Cardiac muscle cell (in vitro differentiated cells and primary cell): ENCODE measurements around the gene PRKCD. TPM values are rescaled to one million over a fixed set of nuclear protein-coding genes. Genes with fewer than 3 reads are reported as not detected.
A peak's percentile ranks its signal among the peaks of the same experiment; 100 is the strongest.

Source experiments
- DNase-seq, 2 donors: peaks; one replicate each; pipeline versions ENCODE4 v3.0.0 to v3.0.0-alpha.2; 2010 to 2017; ENCODE audit warnings: low read depth in 1 of 2, low spot score in 1 of 2
- H3K27ac ChIP-seq: fragments of 200-600 bp; sonication (generic); 2 replicates; pipeline ENCODE4 v1.5.1; 2016
- H3K27me3 ChIP-seq: fragments of 200-600 bp; sonication (generic); 2 replicates; pipeline ENCODE4 v1.6.0; 2016; ENCODE audit warnings: control low read depth
- H3K36me3 ChIP-seq: fragments of 200-600 bp; sonication (generic); 2 replicates; pipeline ENCODE4 v1.5.1; 2016; ENCODE audit warnings: control low read depth
- H3K4me1 ChIP-seq: fragments of 200-600 bp; sonication (generic); 2 replicates; pipeline ENCODE4 v1.8.1; 2017; ENCODE audit warnings: low read depth, mild to moderate bottlenecking, mixed run types
- H3K4me3 ChIP-seq: fragments of 200-600 bp; sonication (generic); 2 replicates; pipeline ENCODE4 v1.5.1; 2016; ENCODE audit warnings: mild to moderate bottlenecking
- H3K9me3 ChIP-seq: fragments of 200-600 bp; sonication (generic); 2 replicates; pipeline ENCODE4 v1.5.1; 2017; ENCODE audit warnings: low read depth, mild to moderate bottlenecking, control low read depth
- polyA plus RNA-seq: library from polyadenylated mRNA; unstranded; fragments of >200 nt; fragmentation: Nextera tagmentation; extraction: Ambion mirVana; gene quantifications from 2 replicates; pipeline ENCODE4 v1.2.1, GENCODE V29; 2016
- total RNA-seq: library from RNA; depleted of rRNA; stranded (reverse); fragments of >200 nt; gene quantifications from 2 replicates; pipeline ENCODE4 v1.2.3, GENCODE V29; 2016
- TF ChIP-seq, protein P1 (sequence below): IDR thresholded peaks from 2 replicates; pipeline ENCODE4 v1.5.1; 2012; ENCODE audit warnings: low read depth, mild to moderate bottlenecking, low read length

PRKCD gene
- total and polyA plus RNA-seq, 2 experiments from 2014 or later: 1.3 to 3.9 TPM

DNA sequence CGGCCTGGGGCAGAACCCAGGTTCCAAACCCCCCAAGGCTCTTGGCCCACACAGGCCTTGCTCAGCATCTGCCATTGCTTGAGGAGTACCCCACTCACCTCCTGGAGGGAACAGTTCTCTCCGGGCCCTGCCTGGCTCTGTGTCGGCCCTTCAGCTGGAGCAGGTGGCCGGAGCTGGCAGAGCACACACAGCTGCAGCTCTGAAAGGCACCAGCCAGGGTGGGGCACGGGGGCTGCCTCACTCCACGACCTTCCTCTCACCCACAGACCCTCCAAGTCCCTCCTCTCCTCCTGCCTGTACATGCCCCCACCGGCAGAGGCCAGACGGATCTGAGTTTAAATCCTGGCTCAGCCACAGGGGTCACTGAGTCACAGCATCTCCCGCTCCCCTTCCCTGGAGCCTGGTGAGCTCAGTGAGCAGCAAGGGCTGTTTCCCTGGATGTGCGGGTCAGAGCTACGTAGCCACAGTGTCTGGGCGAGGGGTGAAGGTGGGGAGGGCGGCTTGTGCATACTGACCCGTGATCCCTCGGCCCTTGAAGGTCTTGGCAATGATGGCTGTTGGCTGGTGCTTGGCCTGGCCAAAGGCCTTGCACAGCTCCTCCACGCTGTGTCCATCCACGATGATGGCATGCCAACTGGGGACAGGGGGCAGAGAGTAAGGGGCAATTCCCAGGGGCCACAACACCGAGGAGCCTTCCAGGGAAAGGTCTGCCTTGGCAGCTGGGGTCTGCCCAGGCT is 71.8 kb downstream of the PRKCD start:
- H3K27me3 ChIP-seq: no peaks in the 10 kb centered on the region
- TF ChIP-seq, protein P1, sequence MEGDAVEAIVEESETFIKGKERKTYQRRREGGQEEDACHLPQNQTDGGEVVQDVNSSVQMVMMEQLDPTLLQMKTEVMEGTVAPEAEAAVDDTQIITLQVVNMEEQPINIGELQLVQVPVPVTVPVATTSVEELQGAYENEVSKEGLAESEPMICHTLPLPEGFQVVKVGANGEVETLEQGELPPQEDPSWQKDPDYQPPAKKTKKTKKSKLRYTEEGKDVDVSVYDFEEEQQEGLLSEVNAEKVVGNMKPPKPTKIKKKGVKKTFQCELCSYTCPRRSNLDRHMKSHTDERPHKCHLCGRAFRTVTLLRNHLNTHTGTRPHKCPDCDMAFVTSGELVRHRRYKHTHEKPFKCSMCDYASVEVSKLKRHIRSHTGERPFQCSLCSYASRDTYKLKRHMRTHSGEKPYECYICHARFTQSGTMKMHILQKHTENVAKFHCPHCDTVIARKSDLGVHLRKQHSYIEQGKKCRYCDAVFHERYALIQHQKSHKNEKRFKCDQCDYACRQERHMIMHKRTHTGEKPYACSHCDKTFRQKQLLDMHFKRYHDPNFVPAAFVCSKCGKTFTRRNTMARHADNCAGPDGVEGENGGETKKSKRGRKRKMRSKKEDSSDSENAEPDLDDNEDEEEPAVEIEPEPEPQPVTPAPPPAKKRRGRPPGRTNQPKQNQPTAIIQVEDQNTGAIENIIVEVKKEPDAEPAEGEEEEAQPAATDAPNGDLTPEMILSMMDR: no peak
- no peaks in the 10 kb centered on the region for H3K9me3 ChIP-seq
- DNase-seq: no peak
- peaks cover 56% of the 10 kb centered on the region for H3K36me3 ChIP-seq
- no peak overlapping the region for H3K27ac ChIP-seq
- H3K4me1 ChIP-seq: no peaks in the 10 kb centered on the region
- no peak overlapping the region for H3K4me3 ChIP-seq

- Histone ChIP-seq H3K4me3 (no peak overlapping the region), H3K36me3 (peaks cover 51% of the 10 kb centered on the region), H3K4me1 (no peaks in the 10 kb centered on the region), H3K9me3 (no peaks in the 10 kb centered on the region), H3K27ac (no peak overlapping the region), H3K27me3 (no peaks in the 10 kb centered on the region)
- TF ChIP-seq, protein P1: no peak
- no peak for DNase-seq
These were observed 73.3 kb downstream of the PRKCD start for GRCh38 chr3:53234130-53234840.

- Histone ChIP-seq H3K27ac (no peak overlapping the region), H3K9me3 (no peaks in the 10 kb centered on the region), H3K27me3 (no peaks in the 10 kb centered on the region), H3K4me3 (no peak overlapping the region), H3K4me1 (no peaks in the 10 kb centered on the region), H3K36me3 (peaks cover 53% of the 10 kb centered on the region)
- TF ChIP-seq, protein P1: no peak
- no peak for DNase-seq
These were observed 73.8 kb downstream of the PRKCD start for GRCh38 chr3:53234841-53235232.

- TF ChIP-seq, protein P1: no peak
- no peak overlapping the region for H3K4me3 ChIP-seq
- no peak overlapping the region for H3K27ac ChIP-seq
- no peaks in the 10 kb centered on the region for H3K27me3 ChIP-seq
- no peak for DNase-seq
- H3K36me3 ChIP-seq: peaks cover 49% of the 10 kb centered on the region
- H3K4me1 ChIP-seq: no peaks in the 10 kb centered on the region
- no peaks in the 10 kb centered on the region for H3K9me3 ChIP-seq
These were observed 74.5 kb downstream of the PRKCD start for GRCh38 chr3:53235545-53235944.

- H3K27me3 ChIP-seq: no peaks in the 10 kb centered on the region
- H3K36me3 ChIP-seq: peaks cover 48% of the 10 kb centered on the region
- no peak overlapping the region for H3K4me3 ChIP-seq
- no peaks in the 10 kb centered on the region for H3K9me3 ChIP-seq
- H3K27ac ChIP-seq: peak overlapping the region; percentile 21
- peak; percentile 32 to 92 for DNase-seq
- no peaks in the 10 kb centered on the region for H3K4me1 ChIP-seq
- TF ChIP-seq, protein P1: no peak
These were observed 75.3 kb downstream of the PRKCD start for GRCh38 chr3:53236112-53236841.
